GM19193 (cell line): ENCODE results near the gene SAP25.

Source experiments
- POLR2A ChIP-seq: IDR thresholded peaks from 4 replicates; pipeline ENCODE4 v1.6.1; 2011; ENCODE audit not compliant: insufficient read depth, insufficient read length; ENCODE audit errors: extremely low read depth

Gene SAP25

GRCh38 chr7:100574362-100575205, 884 bp upstream of the SAP25 start:
- TF ChIP-seq POLR2A = no peak

GRCh38 chr7:100572949-100573675, 588 bp downstream of the SAP25 start:
- peak; percentile 5 for TF ChIP-seq POLR2A

- no peak for TF ChIP-seq POLR2A
Measured at GRCh38 chr7:100572281-100572948, 1.3 kb downstream of the SAP25 start.

- no peak for TF ChIP-seq POLR2A
Measured at GRCh38 chr7:100571829-100572116, 1.9 kb downstream of the SAP25 start.

GRCh38 chr7:100570954-100571828, 2.5 kb downstream of the SAP25 start:
- no peak for TF ChIP-seq POLR2A

- no peak for TF ChIP-seq POLR2A
Measured at GRCh38 chr7:100568896-100569844, 4.5 kb downstream of the SAP25 start.

- TF ChIP-seq POLR2A = peak; percentile 25
Measured at GRCh38 chr7:100568176-100568895, 5.4 kb downstream of the SAP25 start.

- no peak for TF ChIP-seq POLR2A
Measured at GRCh38 chr7:100567751-100568175, 5.9 kb downstream of the SAP25 start.

- no peak for TF ChIP-seq POLR2A
Measured at GRCh38 chr7:100567031-100567730, 6.5 kb downstream of the SAP25 start.

GRCh38 chr7:100566018-100566531, 7.6 kb downstream of the SAP25 start:
- no peak for TF ChIP-seq POLR2A

- TF ChIP-seq POLR2A = no peak
Measured at GRCh38 chr7:100565133-100565571, 8.5 kb downstream of the SAP25 start.

GRCh38 chr7:100563809-100564400, 9.8 kb downstream of the SAP25 start:
- no peak for TF ChIP-seq POLR2A
